DOHH2 (cell line): ENCODE results near the gene MMP20.
A peak's percentile ranks its signal among the peaks of the same experiment; 100 is the strongest.

Experiments used
- H3F3A ChIP-seq: fragments of 200-600 bp; sonication (generic), shearing (Covaris generic); 2 replicates; pipeline ENCODE4 v1.6.0; 2016; ENCODE audit warnings: antibody characterized with exemption, mild to moderate bottlenecking; ENCODE audit not compliant: control insufficient read depth, insufficient read depth
- H3K27ac ChIP-seq: fragments of 200-600 bp; sonication (generic); 2 replicates; pipeline ENCODE4 v1.5.1; 2014; ENCODE audit warnings: low read depth, mild to moderate bottlenecking, low read length, moderate library complexity
- H3K27me3 ChIP-seq: fragments of 200-600 bp; sonication (generic); 2 replicates; pipeline ENCODE4 v1.6.1; 2014; ENCODE audit warnings: mild to moderate bottlenecking, low read length, mixed read lengths; ENCODE audit not compliant: control insufficient read depth
- H3K36me3 ChIP-seq: fragments of 200-600 bp; sonication (generic); 2 replicates; pipeline ENCODE4 v1.6.1; 2014; ENCODE audit warnings: mild to moderate bottlenecking, low read length, moderate library complexity, mixed read lengths; ENCODE audit not compliant: control insufficient read depth
- H3K4me1 ChIP-seq: fragments of 200-600 bp; sonication (generic); 2 replicates; pipeline ENCODE4 v1.6.1; 2014; ENCODE audit warnings: mild to moderate bottlenecking, low read length, mixed read lengths; ENCODE audit not compliant: control insufficient read depth
- H3K4me2 ChIP-seq: fragments of 200-600 bp; sonication (generic); 2 replicates; pipeline ENCODE4 v1.6.0; 2014; ENCODE audit warnings: mild to moderate bottlenecking, low read length, moderate library complexity
- H3K4me3 ChIP-seq: fragments of 200-600 bp; sonication (generic); 2 replicates; pipeline ENCODE4 v1.5.1; 2014; ENCODE audit warnings: mild to moderate bottlenecking, low read length, mixed read lengths
- H3K79me2 ChIP-seq: fragments of 200-600 bp; sonication (generic); 2 replicates; pipeline ENCODE4 v1.6.1; 2014; ENCODE audit warnings: mild to moderate bottlenecking, low read length, mixed read lengths; ENCODE audit not compliant: control insufficient read depth
- H3K9me2 ChIP-seq: fragments of 200-600 bp; sonication (generic); replicated peaks from 2 replicates; pipeline ENCODE4 v1.6.1; 2014; ENCODE audit warnings: mild to moderate bottlenecking, low read length, mixed read lengths; ENCODE audit not compliant: control insufficient read depth
- H3K9me3 ChIP-seq: fragments of 200-600 bp; sonication (generic); 2 replicates; pipeline ENCODE4 v1.6.1; 2014; ENCODE audit warnings: antibody characterized with exemption, low read length, mixed read lengths; ENCODE audit not compliant: control insufficient read depth, insufficient read depth
- H4K20me1 ChIP-seq: fragments of 200-600 bp; sonication (generic); 2 replicates; pipeline ENCODE4 v1.6.0; 2014; ENCODE audit warnings: low read depth, mild to moderate bottlenecking, antibody characterized with exemption, low read length, moderate library complexity; ENCODE audit not compliant: control insufficient read depth, insufficient read depth
- EZH2phosphoT487 ChIP-seq: fragments of 200-600 bp; sonication (generic); IDR thresholded peaks from 2 replicates; pipeline ENCODE4 v1.6.1; 2017; ENCODE audit warnings: borderline replicate concordance, mild to moderate bottlenecking, antibody characterized with exemption, low read length, moderate library complexity, mixed read lengths
- TF ChIP-seq, protein P1 (sequence below): fragments of 200-600 bp; sonication (generic); IDR thresholded peaks from one replicate; pipeline ENCODE4 v1.5.1; 2014; ENCODE audit warnings: antibody characterized with exemption, mild to moderate bottlenecking, low read depth, low read length; ENCODE audit not compliant: poor library complexity, severe bottlenecking

The MMP20 gene

DNA sequence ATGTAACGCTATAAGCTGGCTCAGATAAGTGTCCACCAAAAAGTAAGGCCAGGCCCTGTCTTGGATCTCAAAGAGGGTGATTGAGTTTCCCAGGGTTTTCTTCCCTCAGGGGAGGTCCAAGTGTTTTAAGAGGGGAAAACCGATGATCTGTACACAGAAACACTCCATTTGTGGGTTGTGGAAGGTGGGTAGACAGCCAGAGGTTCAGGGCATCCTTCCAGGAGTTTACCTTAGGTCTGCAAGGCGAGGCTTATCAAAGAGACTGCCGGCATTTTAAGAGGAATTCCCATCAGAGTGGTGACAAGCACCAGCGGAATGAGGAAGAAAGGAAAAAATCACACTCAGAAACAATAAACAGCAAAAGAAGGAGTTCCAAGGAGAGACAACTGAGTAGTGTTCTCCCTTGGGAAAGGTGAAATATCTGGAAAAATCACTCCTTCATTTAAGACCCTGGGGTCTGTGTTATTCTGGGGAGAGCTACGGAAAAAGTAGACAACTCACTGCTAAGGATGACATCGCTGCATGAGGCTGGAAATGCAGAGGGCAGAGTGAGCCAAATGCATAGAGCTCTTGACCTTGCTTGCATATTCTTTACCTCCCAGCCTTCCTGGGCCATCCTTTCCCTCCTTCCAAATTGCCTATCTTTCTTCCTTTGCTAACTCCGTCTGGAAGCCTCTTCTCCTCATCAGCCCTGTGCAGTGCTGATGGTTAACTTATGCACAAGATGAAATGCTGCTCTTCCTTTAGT lies 72.5 kb downstream of the MMP20 start:
- Histone ChIP-seq H3K36me3 (no peaks in the 10 kb centered on the region), H4K20me1 (no peaks in the 10 kb centered on the region), H3K27ac (no peak overlapping the region), H3K27me3 (no peaks in the 10 kb centered on the region), H3F3A (no peaks in the 10 kb centered on the region), H3K79me2 (no peaks in the 10 kb centered on the region), H3K4me2 (peak overlapping the region; percentile 46), H3K9me3 (no peaks in the 10 kb centered on the region), H3K9me2 (no peaks in the 10 kb centered on the region), H3K4me3 (peak overlapping the region; percentile 17), H3K4me1 (peaks cover 55% of the 10 kb centered on the region)
- TF ChIP-seq, protein P1, sequence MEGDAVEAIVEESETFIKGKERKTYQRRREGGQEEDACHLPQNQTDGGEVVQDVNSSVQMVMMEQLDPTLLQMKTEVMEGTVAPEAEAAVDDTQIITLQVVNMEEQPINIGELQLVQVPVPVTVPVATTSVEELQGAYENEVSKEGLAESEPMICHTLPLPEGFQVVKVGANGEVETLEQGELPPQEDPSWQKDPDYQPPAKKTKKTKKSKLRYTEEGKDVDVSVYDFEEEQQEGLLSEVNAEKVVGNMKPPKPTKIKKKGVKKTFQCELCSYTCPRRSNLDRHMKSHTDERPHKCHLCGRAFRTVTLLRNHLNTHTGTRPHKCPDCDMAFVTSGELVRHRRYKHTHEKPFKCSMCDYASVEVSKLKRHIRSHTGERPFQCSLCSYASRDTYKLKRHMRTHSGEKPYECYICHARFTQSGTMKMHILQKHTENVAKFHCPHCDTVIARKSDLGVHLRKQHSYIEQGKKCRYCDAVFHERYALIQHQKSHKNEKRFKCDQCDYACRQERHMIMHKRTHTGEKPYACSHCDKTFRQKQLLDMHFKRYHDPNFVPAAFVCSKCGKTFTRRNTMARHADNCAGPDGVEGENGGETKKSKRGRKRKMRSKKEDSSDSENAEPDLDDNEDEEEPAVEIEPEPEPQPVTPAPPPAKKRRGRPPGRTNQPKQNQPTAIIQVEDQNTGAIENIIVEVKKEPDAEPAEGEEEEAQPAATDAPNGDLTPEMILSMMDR: no peak
- no peak for TF ChIP-seq EZH2phosphoT487

DNA sequence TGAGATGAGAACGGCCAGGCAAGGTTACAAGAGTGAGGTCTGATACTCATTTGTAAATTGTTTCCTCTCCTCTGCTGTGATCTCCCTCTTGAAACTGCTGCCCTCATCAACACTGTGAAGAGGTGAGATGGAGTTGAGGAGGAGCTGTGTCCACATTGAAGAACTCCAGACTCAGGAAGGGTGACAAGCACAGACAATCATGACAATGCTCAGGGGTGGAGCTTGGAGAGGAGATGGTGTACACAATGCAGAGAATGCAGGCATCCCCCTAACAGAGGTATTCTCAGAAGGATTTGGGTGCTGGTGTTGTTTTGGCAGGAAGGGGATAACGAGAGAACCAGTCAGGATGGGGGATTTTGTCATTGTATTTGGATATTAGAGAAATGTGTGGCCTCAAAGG lies 73.1 kb downstream of the MMP20 start:
- no peaks in the 10 kb centered on the region for H3K36me3 ChIP-seq
- H3K4me2 ChIP-seq: peak overlapping the region; percentile 46

DNA sequence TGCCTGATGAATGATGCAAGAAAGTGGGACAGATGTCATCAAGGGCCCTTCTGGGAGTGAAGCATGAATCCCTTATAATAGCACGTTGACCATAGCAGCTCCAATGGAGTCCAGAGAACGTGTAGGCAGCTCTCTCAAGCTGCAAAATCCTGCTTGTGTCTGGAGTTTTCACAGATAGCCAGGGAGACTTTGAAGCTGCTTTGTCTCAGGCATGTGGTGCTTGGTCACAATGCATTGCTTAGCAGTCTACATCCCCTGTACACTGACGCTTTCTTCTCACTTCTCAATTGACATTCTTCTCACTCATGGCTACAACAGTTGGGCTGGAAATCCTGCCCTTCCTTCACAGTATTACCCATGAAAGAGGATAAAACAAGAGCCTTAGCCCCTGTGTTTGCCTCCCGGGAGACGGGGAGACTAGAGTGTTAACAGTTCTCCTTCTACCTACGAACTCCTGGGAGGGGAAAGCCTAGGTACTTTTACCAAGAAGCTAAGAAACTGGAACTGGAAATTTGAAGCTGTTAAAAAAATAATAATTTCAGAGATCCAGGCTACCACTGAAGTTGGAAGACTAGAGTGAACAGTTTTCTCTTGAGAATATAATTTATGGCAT lies 73.9 kb downstream of the MMP20 start:
- peaks cover 61% of the 10 kb centered on the region for H3K4me1 ChIP-seq
- H3K36me3 ChIP-seq: no peaks in the 10 kb centered on the region
- H3K9me2 ChIP-seq: no peaks in the 10 kb centered on the region
- H3K9me3 ChIP-seq: no peaks in the 10 kb centered on the region
- no peak overlapping the region for H3K27ac ChIP-seq
- H3K79me2 ChIP-seq: no peaks in the 10 kb centered on the region
- no peak for TF ChIP-seq EZH2phosphoT487
- TF ChIP-seq, protein P1: no peak
- no peaks in the 10 kb centered on the region for H3K27me3 ChIP-seq
- H3F3A ChIP-seq: 0 out of 2 replicates have a peak, but pooled peaks cover 3% of the 10 kb centered on the region
- no peak overlapping the region for H3K4me3 ChIP-seq
- no peaks in the 10 kb centered on the region for H4K20me1 ChIP-seq
- peak overlapping the region; percentile 46 for H3K4me2 ChIP-seq

More for the DNA sequence above, 73.1 kb downstream of the MMP20 start:
- TF ChIP-seq, protein P1: no peak
- TF ChIP-seq EZH2phosphoT487: no peak
- Histone ChIP-seq H3K9me3 (no peaks in the 10 kb centered on the region), H3K27ac (no peak overlapping the region), H3K27me3 (no peaks in the 10 kb centered on the region), H3K4me1 (peaks cover 54% of the 10 kb centered on the region), H4K20me1 (no peaks in the 10 kb centered on the region), H3K79me2 (no peaks in the 10 kb centered on the region), H3F3A (0 out of 2 replicates have a peak, but pooled peaks cover 2% of the 10 kb centered on the region), H3K9me2 (no peaks in the 10 kb centered on the region), H3K4me3 (peak overlapping the region; percentile 17)
